H9 (cell line): ENCODE measurements around the gene IL18R1. TPM values are rescaled to one million over a fixed set of nuclear protein-coding genes. Genes with fewer than 3 reads are reported as not detected.

ENCODE experiments used
- DNase-seq: peaks from one replicate; pipeline ENCODE4 v3.0.0-alpha.2; 2017
- H2AFZ ChIP-seq: one replicate; pipeline ENCODE4 v1.6.1; 2013; ENCODE audit warnings: mild to moderate bottlenecking, low read length, control low read depth, moderate library complexity
- H2AK5ac ChIP-seq: 2 replicates; pipeline ENCODE4 v1.6.1; 2013; ENCODE audit warnings: low read length, control low read depth, mixed read lengths; ENCODE audit not compliant: insufficient read length
- H2BK120ac ChIP-seq: one replicate; pipeline ENCODE4 v1.6.1; 2013; ENCODE audit warnings: low read depth, mild to moderate bottlenecking, low read length, control low read depth, inconsistent platforms; ENCODE audit not compliant: poor library complexity, severe bottlenecking
- H2BK12ac ChIP-seq: 2 replicates; pipeline ENCODE4 v1.6.1; 2013; ENCODE audit warnings: low read length, control low read depth, mixed read lengths, low read depth; ENCODE audit not compliant: insufficient read length
- H2BK15ac ChIP-seq: 2 replicates; pipeline ENCODE4 v1.6.1; 2013; ENCODE audit warnings: low read depth, low read length, control low read depth
- H2BK20ac ChIP-seq: one replicate; pipeline ENCODE4 v1.6.1; 2013; ENCODE audit warnings: low read depth, mild to moderate bottlenecking, low read length, control low read depth, inconsistent platforms; ENCODE audit not compliant: poor library complexity, severe bottlenecking
- H2BK5ac ChIP-seq: 2 replicates; pipeline ENCODE4 v1.6.1; 2013; ENCODE audit warnings: low read length, control low read depth, mixed read lengths; ENCODE audit not compliant: insufficient read length
- H3K14ac ChIP-seq: 2 replicates; pipeline ENCODE4 v1.6.1; 2013; ENCODE audit warnings: low read length, control low read depth; ENCODE audit not compliant: insufficient read depth
- H3K18ac ChIP-seq: 2 replicates; pipeline ENCODE4 v1.6.1; 2013; ENCODE audit warnings: low read depth, mild to moderate bottlenecking, mixed read lengths, low read length, control low read depth; ENCODE audit not compliant: insufficient read length
- H3K23ac ChIP-seq: 2 replicates; pipeline ENCODE4 v1.6.1; 2013; ENCODE audit warnings: low read length, control low read depth, mixed read lengths, low read depth; ENCODE audit not compliant: insufficient read length
- H3K23me2 ChIP-seq: 2 replicates; pipeline ENCODE4 v1.6.1; 2013; ENCODE audit warnings: low read depth, mild to moderate bottlenecking, mixed read lengths, low read length, control low read depth; ENCODE audit not compliant: insufficient read length, poor library complexity, severe bottlenecking
- H3K27ac ChIP-seq: 2 replicates; pipeline ENCODE4 v1.5.1; 2013; ENCODE audit warnings: low read length, control low read depth, mixed read lengths, low read depth; ENCODE audit not compliant: insufficient read length
- H3K27me3 ChIP-seq: 2 replicates; pipeline ENCODE4 v1.6.1; 2013; ENCODE audit warnings: low read length, control low read depth, inconsistent platforms; ENCODE audit not compliant: insufficient read depth
- H3K4ac ChIP-seq: 2 replicates; pipeline ENCODE4 v1.6.1; 2013; ENCODE audit warnings: low read depth, mild to moderate bottlenecking, control low read depth, inconsistent platforms, low read length, moderate library complexity
- H3K4me1 ChIP-seq: 2 replicates; pipeline ENCODE4 v1.6.1; 2013; ENCODE audit warnings: low read length, control low read depth, inconsistent platforms; ENCODE audit not compliant: insufficient read depth
- H3K4me2 ChIP-seq: 2 replicates; pipeline ENCODE4 v1.6.1; 2013; ENCODE audit warnings: low read length, control low read depth, mixed read lengths; ENCODE audit not compliant: insufficient read length, insufficient read depth
- H3K56ac ChIP-seq: 2 replicates; pipeline ENCODE4 v1.6.1; 2013; ENCODE audit warnings: low read depth, mild to moderate bottlenecking, mixed read lengths, low read length, control low read depth; ENCODE audit not compliant: insufficient read length
- H3K79me1 ChIP-seq: 2 replicates; pipeline ENCODE4 v1.6.1; 2013; ENCODE audit warnings: low read depth, mild to moderate bottlenecking, moderate library complexity, low read length, control low read depth, inconsistent platforms; ENCODE audit not compliant: insufficient read depth, poor library complexity, severe bottlenecking
- H3K79me2 ChIP-seq: 2 replicates; pipeline ENCODE4 v1.6.1; 2013; ENCODE audit warnings: low read length, control low read depth, inconsistent platforms; ENCODE audit not compliant: insufficient read depth
- H3K9ac ChIP-seq: 2 replicates; pipeline ENCODE4 v1.6.1; 2013; ENCODE audit warnings: low read length, control low read depth, mixed read lengths; ENCODE audit not compliant: insufficient read length; ENCODE audit errors: extremely low read depth
- H3K9me3 ChIP-seq: one replicate; pipeline ENCODE4 v1.6.1; 2013; ENCODE audit warnings: low read depth, low read length, inconsistent platforms; ENCODE audit not compliant: control insufficient read depth
- H3T11ph ChIP-seq: one replicate; pipeline ENCODE4 v1.6.1; 2013; ENCODE audit warnings: mild to moderate bottlenecking, low read length, control low read depth, inconsistent platforms
- H4K20me1 ChIP-seq: one replicate; pipeline ENCODE4 v1.6.1; 2013; ENCODE audit not compliant: control insufficient read depth, insufficient read length, insufficient read depth
- H4K5ac ChIP-seq: 2 replicates; pipeline ENCODE4 v1.6.1; 2013; ENCODE audit warnings: low read depth, mild to moderate bottlenecking, mixed read lengths, low read length, control low read depth; ENCODE audit not compliant: insufficient read length
- H4K8ac ChIP-seq: replicated peaks from 2 replicates; pipeline ENCODE4 v1.6.1; 2013; ENCODE audit warnings: low read length, control low read depth, mixed read lengths, low read depth; ENCODE audit not compliant: insufficient read length
- H4K91ac ChIP-seq: 2 replicates; pipeline ENCODE4 v1.6.1; 2013; ENCODE audit warnings: low read depth, mild to moderate bottlenecking, moderate library complexity, mixed read lengths, low read length, control low read depth; ENCODE audit not compliant: insufficient read length
- H3K27ac Mint-ChIP-seq, 3 experiments: 2 replicates in 2 of 3; 3 replicates in 1 of 3; pipeline ENCODE4 v1.8.0; 2020 to 2021; ENCODE audit warnings: mixed read lengths in 3 of 3, mild to moderate bottlenecking in 1 of 3, moderate library complexity in 1 of 3
- H3K27me3 Mint-ChIP-seq: 2 replicates; pipeline ENCODE4 v1.8.0; 2021; ENCODE audit warnings: low read depth, mild to moderate bottlenecking, moderate library complexity, mixed read lengths
- H3K36me3 Mint-ChIP-seq, 3 experiments: 2 replicates in 2 of 3; 3 replicates in 1 of 3; pipeline ENCODE4 v1.8.0; 2020 to 2021; ENCODE audit warnings: low read depth in 3 of 3, mixed read lengths in 3 of 3; ENCODE audit not compliant: insufficient read depth in 1 of 3
- H3K4me1 Mint-ChIP-seq, 2 experiments: 2 replicates each; pipeline ENCODE4 v1.8.0; 2020; ENCODE audit warnings: mixed read lengths in 2 of 2
- H3K4me3 Mint-ChIP-seq, 2 experiments: 2 replicates in 1 of 2; 3 replicates in 1 of 2; pipeline ENCODE4 v1.8.0; 2020 to 2021; ENCODE audit warnings: mild to moderate bottlenecking in 2 of 2, mixed read lengths in 2 of 2, moderate library complexity in 1 of 2
- H3K9me3 Mint-ChIP-seq, 2 experiments: 2 replicates in 1 of 2; 3 replicates in 1 of 2; pipeline ENCODE4 v1.8.0; 2020; ENCODE audit warnings: mild to moderate bottlenecking in 2 of 2, mixed read lengths in 2 of 2, moderate library complexity in 1 of 2
- CTCF ChIP-seq: fragments of 200-600 bp; sonication (generic); conservative IDR thresholded peaks from 3 replicates; pipeline ENCODE4 v1.8.0; 2021; ENCODE audit warnings: antibody characterized with exemption, mild to moderate bottlenecking
- WGBS: extraction: QIAGEN DNeasy Blood & Tissue Kit; methylation state at CpG from one replicate; pipeline ENCODE4 v1.1.7; 2013; ENCODE audit warnings: missing lambda C conversion rate, low lambda C conversion rate, mixed read lengths; ENCODE audit not compliant: insufficient read length; ENCODE audit errors: extremely low coverage; 5-methylcytosine and 5-hydroxymethylcytosine counted together
- total RNA-seq: library from RNA; stranded (reverse); gene quantifications from 2 replicates; pipeline ENCODE4 v1.2.1, GENCODE V29; 2021

Gene IL18R1
- total RNA-seq, 1 experiment from 2014 or later = not detected

- Mint-ChIP-seq H3K4me1 (no peaks in the 10 kb centered on the region), H3K36me3 (no peaks in the 10 kb centered on the region), H3K9me3 (no peaks in the 10 kb centered on the region), H3K4me3 (no peak overlapping the region), H3K27ac (no peak overlapping the region; a peak in 1 of 7 replicates), H3K27me3 (no peaks in the 10 kb centered on the region)
- Histone ChIP-seq H4K5ac (no peak overlapping the region), H3K23me2 (no peaks in the 10 kb centered on the region), H3K56ac (no peak overlapping the region), H3K23ac (no peak overlapping the region), H2AFZ (no peak overlapping the region), H2AK5ac (no peak overlapping the region), H3K27ac (no peak overlapping the region), H3K9me3 (no peaks in the 10 kb centered on the region), H2BK12ac (no peak overlapping the region), H3K18ac (no peak overlapping the region), H3K4me2 (no peak overlapping the region), H3K79me1 (no peaks in the 10 kb centered on the region), H3K79me2 (no peaks in the 10 kb centered on the region), H3K9ac (no peak overlapping the region), H3T11ph (no peak overlapping the region), H3K14ac (no peak overlapping the region), H2BK15ac (no peak overlapping the region), H2BK20ac (no peak overlapping the region), H2BK120ac (no peak overlapping the region), H4K20me1 (no peaks in the 10 kb centered on the region), H4K91ac (no peak overlapping the region), H3K4ac (no peak overlapping the region), H3K27me3 (no peaks in the 10 kb centered on the region), H2BK5ac (no peak overlapping the region), H3K4me1 (no peaks in the 10 kb centered on the region), H4K8ac (no peak overlapping the region)
- no peak for TF ChIP-seq CTCF
- WGBS = no CpG with 5 or more reads among the region's 3 CpGs
- no peak for DNase-seq
Measured at GRCh38 chr2:102436323-102436722, 80.7 kb downstream of the IL18R1 start.
